Astrocyte (in vitro differentiated cells and primary cell): Measurements from ENCODE around the gene BCL2L1. TPM values are rescaled to one million over a fixed set of nuclear protein-coding genes. Genes with fewer than 3 reads are reported as not detected.

Experiments
- DNase-seq: peaks from one replicate; pipeline ENCODE4 v3.0.0-alpha.2; 2010; ENCODE audit warnings: low read depth
- FAIRE-seq: peaks from 2 replicates; lab custom pipeline; 2011; peaks lifted over from hg19 to GRCh38; lab: Jason Lieb, UNC
- H2AFZ ChIP-seq: 2 replicates; pipeline ENCODE4 v1.6.0; 2012; ENCODE audit warnings: low read depth, low read length, inconsistent platforms
- H3K27ac ChIP-seq: 2 replicates; pipeline ENCODE4 v1.5.1; 2011; ENCODE audit warnings: low read depth, low read length, inconsistent platforms
- H3K27me3 ChIP-seq: 2 replicates; pipeline ENCODE4 v1.6.0; 2011; ENCODE audit warnings: low read length, inconsistent platforms; ENCODE audit not compliant: insufficient read depth
- H3K36me3 ChIP-seq: 2 replicates; pipeline ENCODE4 v1.5.1; 2011; ENCODE audit warnings: low read length, inconsistent platforms; ENCODE audit not compliant: insufficient read depth
- H3K4me1 ChIP-seq: 2 replicates; pipeline ENCODE4 v1.5.1; 2011; ENCODE audit warnings: low read length, inconsistent platforms; ENCODE audit not compliant: insufficient read depth
- H3K4me2 ChIP-seq: 2 replicates; pipeline ENCODE4 v1.6.0; 2012; ENCODE audit warnings: low read length, inconsistent platforms
- H3K4me3 ChIP-seq: 2 replicates; pipeline ENCODE4 v1.5.1; 2011; ENCODE audit warnings: low read depth, mild to moderate bottlenecking, low read length, inconsistent platforms; ENCODE audit not compliant: insufficient read depth
- H3K79me2 ChIP-seq: 2 replicates; pipeline ENCODE4 v1.6.0; 2012; ENCODE audit warnings: mild to moderate bottlenecking, low read length, inconsistent platforms; ENCODE audit not compliant: insufficient read depth
- H3K9ac ChIP-seq: 2 replicates; pipeline ENCODE4 v1.6.0; 2012; ENCODE audit warnings: mild to moderate bottlenecking, low read length, inconsistent platforms
- H3K9me3 ChIP-seq: 2 replicates; pipeline ENCODE4 v1.5.1; 2012; ENCODE audit warnings: low read depth, mild to moderate bottlenecking, low read length, inconsistent platforms; ENCODE audit not compliant: insufficient read depth
- H4K20me1 ChIP-seq: 2 replicates; pipeline ENCODE4 v1.6.0; 2012; ENCODE audit warnings: low read length, inconsistent platforms; ENCODE audit not compliant: insufficient read depth
- H3K27ac Mint-ChIP-seq: one replicate; pipeline ENCODE4 v1.8.0; 2021; ENCODE audit warnings: mild to moderate bottlenecking, mixed read lengths; ENCODE audit not compliant: unreplicated experiment
- H3K27me3 Mint-ChIP-seq: one replicate; pipeline ENCODE4 v1.8.0; 2021; ENCODE audit warnings: low read depth, mixed read lengths; ENCODE audit not compliant: unreplicated experiment
- H3K36me3 Mint-ChIP-seq: one replicate; pipeline ENCODE4 v1.8.0; 2021; ENCODE audit warnings: low read depth, mixed read lengths; ENCODE audit not compliant: unreplicated experiment
- H3K4me1 Mint-ChIP-seq: one replicate; pipeline ENCODE4 v1.8.0; 2021; ENCODE audit warnings: low read depth, mixed read lengths; ENCODE audit not compliant: unreplicated experiment
- H3K4me3 Mint-ChIP-seq: one replicate; pipeline ENCODE4 v1.8.0; 2021; ENCODE audit warnings: mild to moderate bottlenecking, moderate library complexity, mixed read lengths; ENCODE audit not compliant: unreplicated experiment
- H3K9me3 Mint-ChIP-seq: one replicate; pipeline ENCODE4 v1.8.0; 2021; ENCODE audit warnings: mild to moderate bottlenecking, mixed read lengths; ENCODE audit not compliant: unreplicated experiment
- EZH2 ChIP-seq: IDR thresholded peaks from 2 replicates; pipeline ENCODE4 v1.6.1; 2012; ENCODE audit warnings: mild to moderate bottlenecking, low read length, inconsistent platforms; ENCODE audit not compliant: insufficient read depth
- total RNA-seq: library from RNA; stranded (reverse); gene quantifications from 2 replicates; pipeline ENCODE4 v1.2.1, GENCODE V29; 2021
- TF ChIP-seq, protein P1 (sequence below): IDR thresholded peaks from 2 replicates; pipeline ENCODE4 v1.5.1; 2011; ENCODE audit warnings: low read depth, mild to moderate bottlenecking, inconsistent platforms, low read length, moderate library complexity; ENCODE audit not compliant: insufficient read depth

BCL2L1 gene
- total RNA-seq, 1 donor from 2014 or later, result 149 TPM

DNA sequence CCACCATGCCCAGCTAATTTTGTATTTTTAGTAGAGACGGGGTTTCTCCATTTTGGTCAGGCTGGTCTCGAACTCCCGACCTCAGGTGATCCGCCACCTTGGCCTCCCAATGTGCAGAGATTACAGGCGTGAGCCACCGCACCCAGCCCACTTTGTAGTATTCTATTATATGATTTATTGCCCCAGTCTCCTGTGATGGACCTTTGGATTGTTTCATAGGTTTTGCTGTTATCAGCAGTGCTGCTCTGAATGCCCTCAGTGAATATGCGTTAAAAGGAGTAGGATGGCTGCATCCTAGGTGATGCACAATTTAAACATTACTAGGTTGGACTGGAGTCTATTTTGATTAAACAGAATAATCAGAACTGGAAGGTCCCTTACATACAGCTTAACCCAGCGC is 107.3 kb downstream of the BCL2L1 start:
- H3K27me3 ChIP-seq, result no peaks in the 10 kb centered on the region
- H3K36me3 Mint-ChIP-seq, result no peaks in the 10 kb centered on the region
- no peak for TF ChIP-seq EZH2
- TF ChIP-seq, protein P1, sequence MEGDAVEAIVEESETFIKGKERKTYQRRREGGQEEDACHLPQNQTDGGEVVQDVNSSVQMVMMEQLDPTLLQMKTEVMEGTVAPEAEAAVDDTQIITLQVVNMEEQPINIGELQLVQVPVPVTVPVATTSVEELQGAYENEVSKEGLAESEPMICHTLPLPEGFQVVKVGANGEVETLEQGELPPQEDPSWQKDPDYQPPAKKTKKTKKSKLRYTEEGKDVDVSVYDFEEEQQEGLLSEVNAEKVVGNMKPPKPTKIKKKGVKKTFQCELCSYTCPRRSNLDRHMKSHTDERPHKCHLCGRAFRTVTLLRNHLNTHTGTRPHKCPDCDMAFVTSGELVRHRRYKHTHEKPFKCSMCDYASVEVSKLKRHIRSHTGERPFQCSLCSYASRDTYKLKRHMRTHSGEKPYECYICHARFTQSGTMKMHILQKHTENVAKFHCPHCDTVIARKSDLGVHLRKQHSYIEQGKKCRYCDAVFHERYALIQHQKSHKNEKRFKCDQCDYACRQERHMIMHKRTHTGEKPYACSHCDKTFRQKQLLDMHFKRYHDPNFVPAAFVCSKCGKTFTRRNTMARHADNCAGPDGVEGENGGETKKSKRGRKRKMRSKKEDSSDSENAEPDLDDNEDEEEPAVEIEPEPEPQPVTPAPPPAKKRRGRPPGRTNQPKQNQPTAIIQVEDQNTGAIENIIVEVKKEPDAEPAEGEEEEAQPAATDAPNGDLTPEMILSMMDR, result no peak
- peaks cover 4% of the 10 kb centered on the region for H3K4me1 Mint-ChIP-seq
- FAIRE-seq (no peak), DNase-seq (no peak)
- no peak overlapping the region for H3K27ac ChIP-seq
- H3K4me3 Mint-ChIP-seq, result no peak overlapping the region
- no peak overlapping the region for H3K4me3 ChIP-seq
- H3K27ac Mint-ChIP-seq, result no peak overlapping the region
- H3K9me3 ChIP-seq, result no peaks in the 10 kb centered on the region
- no peaks in the 10 kb centered on the region for H3K79me2 ChIP-seq
- peaks cover 9% of the 10 kb centered on the region for H3K27me3 Mint-ChIP-seq
- H3K36me3 ChIP-seq, result no peaks in the 10 kb centered on the region
- peaks cover 6% of the 10 kb centered on the region for H3K9me3 Mint-ChIP-seq
- H3K4me1 ChIP-seq, result peaks cover 5% of the 10 kb centered on the region
- H3K9ac ChIP-seq, result no peak overlapping the region
- H4K20me1 ChIP-seq, result no peaks in the 10 kb centered on the region
- no peak overlapping the region for H2AFZ ChIP-seq
- H3K4me2 ChIP-seq, result no peak overlapping the region

Other genes with a start within 250 kb of the BCL2L1 start
- gene DEFB124, start 247.7 kb downstream of the BCL2L1 start, total RNA-seq, result not detected in 2 replicates
- gene REM1, start 247.6 kb downstream of the BCL2L1 start, total RNA-seq, result not detected in 2 replicates
- 399 and 435 TPM in 2 replicates for gene HM13, start 208.4 kb downstream of the BCL2L1 start, total RNA-seq
- gene ID1, start 117.6 kb downstream of the BCL2L1 start, total RNA-seq, result 73.7 and 76.7 TPM in 2 replicates
- not detected in 2 replicates for gene COX4I2, start 85.0 kb downstream of the BCL2L1 start, total RNA-seq
- 31.7 and 41.6 TPM in 2 replicates for gene TPX2, start 16.4 kb upstream of the BCL2L1 start, total RNA-seq
- gene MYLK2, start 96.5 kb upstream of the BCL2L1 start, total RNA-seq, result 2.1 and 3.1 TPM in 2 replicates
- gene FOXS1, start 122.7 kb upstream of the BCL2L1 start, total RNA-seq, result 26.0 and 37.1 TPM in 2 replicates
- gene DUSP15, start 147.7 kb upstream of the BCL2L1 start, total RNA-seq, result 1.2 and 3.1 TPM in 2 replicates
- gene TTLL9, start 147.8 kb upstream of the BCL2L1 start, total RNA-seq, result 0.34 and 0.41 TPM in 2 replicates
- gene PDRG1, start 229.2 kb upstream of the BCL2L1 start, total RNA-seq, result 16.2 and 20.6 TPM in 2 replicates
- 0.36 and 0.48 TPM in 2 replicates for gene XKR7, start 245.3 kb upstream of the BCL2L1 start, total RNA-seq